K562 (cell line): ENCODE results near the gene TEX54. TPM values are rescaled to one million over a fixed set of nuclear protein-coding genes. Genes with fewer than 3 reads are reported as not detected.
A peak's percentile ranks its signal among the peaks of the same experiment; 100 is the strongest.

ENCODE experiments used
- ARID2 ChIP-seq: fragments of 450-650 bp; IDR thresholded peaks from 2 replicates; pipeline ENCODE4 v1.6.1; 2017; ENCODE audit warnings: antibody characterized with exemption, mild to moderate bottlenecking
- BCL6 ChIP-seq: fragments of 250-450 bp; sonication (Bioruptor Pico); IDR thresholded peaks from 2 replicates; pipeline ENCODE4 v1.4.0; 2020
- BCOR ChIP-seq: fragments of 450-650 bp; IDR thresholded peaks from 2 replicates; pipeline ENCODE4 v1.6.1; 2016
- CEBPB ChIP-seq: fragments of 450-650 bp; IDR thresholded peaks from 2 replicates; pipeline ENCODE4 v1.6.1; 2016; ENCODE audit warnings: missing genetic modification characterization, missing compliant biosample characterization
- DLX4 ChIP-seq: fragments of 250-450 bp; sonication (Bioruptor Pico); IDR thresholded peaks from 2 replicates; pipeline ENCODE4 v1.6.1; 2021; ENCODE audit warnings: mild to moderate bottlenecking
- GTF2A2 ChIP-seq: IDR thresholded peaks from 2 replicates; pipeline ENCODE4 v1.6.1; 2016; ENCODE audit warnings: mild to moderate bottlenecking, missing genetic modification characterization, missing compliant biosample characterization
- GTF3C2 ChIP-seq: IDR thresholded peaks from 3 replicates; pipeline ENCODE4 v1.6.1; 2011; ENCODE audit warnings: borderline replicate concordance, mild to moderate bottlenecking, moderate library complexity; ENCODE audit not compliant: insufficient read length; ENCODE audit errors: extremely low read depth
- HDAC1 ChIP-seq, 2 experiments: fragments of 450-650 bp; IDR thresholded peaks; 2 replicates each; pipeline ENCODE4 v1.6.1; 2016 to 2017; ENCODE audit warnings: inconsistent platforms in 1 of 2, mild to moderate bottlenecking in 1 of 2, moderate library complexity in 1 of 2
- MYC ChIP-seq, 2 experiments: fragments of 250-450 bp in 1 of 2; sonication (Bioruptor Pico) in 1 of 2; IDR thresholded peaks; 2 replicates each; pipeline versions ENCODE4 v1.5.1 to v1.6.1; 2012 to 2021; ENCODE audit warnings: low read depth in 2 of 2, borderline replicate concordance in 1 of 2, improper control_type of control experiment in 1 of 2, low read length in 1 of 2, mild to moderate bottlenecking in 1 of 2, moderate library complexity in 1 of 2
- NFATC3 ChIP-seq: fragments of 450-650 bp; IDR thresholded peaks from 2 replicates; pipeline ENCODE4 v1.6.1; 2017; ENCODE audit warnings: mild to moderate bottlenecking
- SMARCA4 ChIP-seq: fragments of 450-650 bp; IDR thresholded peaks from 2 replicates; pipeline ENCODE4 v1.6.1; 2016
- SRSF7 ChIP-seq: fragments of 200-400 bp; formaldehyde crosslinking; optimal IDR thresholded peaks from 2 replicates; pipeline ENCODE3; 2017; ENCODE audit warnings: mild to moderate bottlenecking, low read depth, low read length
- ZBTB49 ChIP-seq: sonication (generic); formaldehyde crosslinking; IDR thresholded peaks from 2 replicates; pipeline ENCODE4 v1.8.0; 2022; ENCODE audit warnings: missing genetic modification reagents, mild to moderate bottlenecking, borderline replicate concordance
- ZC3H11A ChIP-seq: IDR thresholded peaks from 2 replicates; pipeline ENCODE4 v1.6.1; 2012; ENCODE audit warnings: low read depth, low read length, improper control_type of control experiment
- ZNF12 ChIP-seq: sonication (generic); formaldehyde crosslinking; IDR thresholded peaks from 2 replicates; pipeline ENCODE4 v1.4.0; 2020; ENCODE audit warnings: mild to moderate bottlenecking, missing genetic modification reagents
- polyA plus RNA-seq, 8 experiments: library from polyadenylated mRNA; depleted of rRNA in 4 of 8; stranded (reverse) in 5 of 8; unstranded in 3 of 8; fragments of >200 nt; fragmentation: Nextera tagmentation in 2 of 8; fragmentation: Illumina TruSeq in 1 of 8; extraction: Ambion mirVana in 2 of 8; extraction: Trizol in 1 of 8; gene quantifications; 2 replicates each; pipeline versions ENCODE4 v1.2.1 to v1.2.3, GENCODE V29; 2011 to 2014; ENCODE audit warnings: inconsistent platforms in 1 of 8, missing spikeins in 1 of 8
- total RNA-seq, 7 experiments: library from RNA; depleted of rRNA in 6 of 7; stranded (reverse); fragments of >200 nt in 6 of 7; fragmentation: Illumina TruSeq in 2 of 7; extraction: Trizol in 2 of 7; gene quantifications; 2 replicates each; pipeline versions ENCODE4 v1.2.1 to v1.2.3, GENCODE V29; 2011 to 2021; ENCODE audit warnings: low replicate concordance in 1 of 7

The TEX54 gene
- total and polyA plus RNA-seq, 9 of the 15 experiments (the other 6 are each of a cell fraction or from before 2014, with no cell fraction given) = not detected

- TF ChIP-seq MYC (IDR thresholded peaks at IDR 0.05; ENCODE audit: low read depth, low read length) = peak; percentile 92
- TF ChIP-seq MYC (CRISPR knock-in tag; IDR thresholded peaks at IDR 0.05; ENCODE audit: borderline replicate concordance, low read depth) = peak; percentile 97
- peak; percentile 92 for TF ChIP-seq BCOR
- TF ChIP-seq GTF3C2 = no peak
- TF ChIP-seq SMARCA4 = peak; percentile 51; the same call in 1 of the 2 replicates
- TF ChIP-seq DLX4 (CRISPR knock-in tag) = peak; percentile 100
- TF ChIP-seq ZBTB49 (CRISPR knock-in tag) = peak; percentile 97
- peak; percentile 86 for TF ChIP-seq ARID2
- TF ChIP-seq GTF2A2 = peak; percentile 100
- 0 out of 2 replicates have a peak, but pooled peaks have one; percentile 11 for TF ChIP-seq ZC3H11A
- TF ChIP-seq HDAC1 (IDR thresholded peaks at IDR 0.05) = peak; percentile 80 to 91
- peak; percentile 94 for TF ChIP-seq BCL6 (CRISPR knock-in tag)
- TF ChIP-seq NFATC3 = peak; percentile 95; the same call in 1 of the 2 replicates
- no peak for TF ChIP-seq SRSF7
- TF ChIP-seq ZNF12 (CRISPR knock-in tag) = peak; percentile 16; the same call in 1 of the 2 replicates
- no peak for TF ChIP-seq CEBPB (tag)
Measured at GRCh38 chr11:62841361-62842170, 8.9 kb upstream of the TEX54 start (continued).
